WTC11 (cell line): ENCODE measurements around the gene GCDH. TPM values are rescaled to one million over a fixed set of nuclear protein-coding genes. Genes with fewer than 3 reads are reported as not detected.

Experiments
- CREB1 ChIP-seq: sonication (generic); formaldehyde crosslinking; IDR thresholded peaks from 2 replicates; pipeline ENCODE4 v1.8.0; 2023; ENCODE audit warnings: mild to moderate bottlenecking, missing genetic modification reagents
- GABPB1 ChIP-seq: sonication (generic); formaldehyde crosslinking; IDR thresholded peaks from 2 replicates; pipeline ENCODE4 v1.8.1; 2023; ENCODE audit warnings: mild to moderate bottlenecking, missing genetic modification reagents
- GRHL2 ChIP-seq: fragments of 250-450 bp; sonication (Bioruptor Pico); IDR thresholded peaks from 2 replicates; pipeline ENCODE4 v1.8.0; 2022; ENCODE audit warnings: mild to moderate bottlenecking, moderate library complexity; ENCODE audit not compliant: insufficient replicate concordance, severe bottlenecking
- MXD4 ChIP-seq: fragments of 250-450 bp; sonication (Bioruptor Pico); IDR thresholded peaks from 2 replicates; pipeline ENCODE4 v1.8.0; 2021; ENCODE audit warnings: mild to moderate bottlenecking, moderate library complexity, borderline replicate concordance
- NR3C1 ChIP-seq: sonication (generic); formaldehyde crosslinking; conservative IDR thresholded peaks from 2 replicates; pipeline ENCODE4 v1.8.1; 2023; ENCODE audit warnings: low read depth, mild to moderate bottlenecking, missing genetic modification reagents
- RORB ChIP-seq: fragments of 250-450 bp; sonication (Bioruptor Pico); IDR thresholded peaks from 2 replicates; pipeline ENCODE4 v1.9.0; 2021; ENCODE audit warnings: mild to moderate bottlenecking
- SMAD3 ChIP-seq: sonication (generic); formaldehyde crosslinking; IDR thresholded peaks from 2 replicates; pipeline ENCODE4 v1.8.0; 2022; ENCODE audit warnings: missing genetic modification reagents, mild to moderate bottlenecking, borderline replicate concordance
- SMAD4 ChIP-seq: sonication (generic); formaldehyde crosslinking; IDR thresholded peaks from 2 replicates; pipeline ENCODE4 v1.8.0; 2022; ENCODE audit warnings: mild to moderate bottlenecking, missing genetic modification reagents
- SP1 ChIP-seq: sonication (generic); formaldehyde crosslinking; conservative IDR thresholded peaks from 2 replicates; pipeline ENCODE4 v1.8.1; 2022; ENCODE audit warnings: missing genetic modification reagents
- TCF7 ChIP-seq: sonication (generic); formaldehyde crosslinking; IDR thresholded peaks from 2 replicates; pipeline ENCODE4 v1.8.0; 2022; ENCODE audit warnings: mild to moderate bottlenecking, low read depth, missing genetic modification reagents, moderate library complexity
- total RNA-seq: library from RNA; stranded (reverse); gene quantifications from 3 replicates; pipeline ENCODE4 v1.2.3, GENCODE V29; 2021
- TF ChIP-seq, protein P1 (sequence below): sonication (generic); formaldehyde crosslinking; IDR thresholded peaks from 2 replicates; pipeline ENCODE4 v1.8.0; 2022; ENCODE audit warnings: missing genetic modification reagents
- TF ChIP-seq, protein P2 (sequence below): sonication (generic); formaldehyde crosslinking; IDR thresholded peaks from 2 replicates; pipeline ENCODE4 v1.8.1; 2022; ENCODE audit warnings: mild to moderate bottlenecking, moderate library complexity, missing genetic modification reagents
- TF ChIP-seq, protein P3 (sequence below): sonication (generic); formaldehyde crosslinking; IDR thresholded peaks from 2 replicates; pipeline ENCODE4 v1.8.1; 2023; ENCODE audit warnings: mild to moderate bottlenecking, missing genetic modification reagents, moderate library complexity
- TF ChIP-seq, protein P4 (sequence below): fragments of 250-450 bp; sonication (Bioruptor Pico); IDR thresholded peaks from 2 replicates; pipeline ENCODE4 v2.1.2; 2022; ENCODE audit warnings: mild to moderate bottlenecking, moderate library complexity
- TF ChIP-seq, protein P5 (sequence below): sonication (generic); formaldehyde crosslinking; IDR thresholded peaks from 2 replicates; pipeline ENCODE4 v1.8.1; 2022; ENCODE audit warnings: low read depth, mild to moderate bottlenecking, moderate library complexity, missing genetic modification reagents, borderline replicate concordance
- TF ChIP-seq, protein P6 (sequence below): fragments of 250-450 bp; sonication (Bioruptor Pico); IDR thresholded peaks from 2 replicates; pipeline ENCODE4 v1.9.0; 2021; ENCODE audit warnings: mild to moderate bottlenecking, borderline replicate concordance
- TF ChIP-seq, protein P7 (sequence below): sonication (generic); formaldehyde crosslinking; IDR thresholded peaks from 2 replicates; pipeline ENCODE4 v1.8.1; 2023; ENCODE audit warnings: mild to moderate bottlenecking, moderate library complexity, missing genetic modification reagents
- TF ChIP-seq, protein P8 (sequence below): sonication (generic); formaldehyde crosslinking; IDR thresholded peaks from 2 replicates; pipeline ENCODE4 v1.8.1; 2022; ENCODE audit warnings: missing genetic modification reagents, borderline replicate concordance

Gene GCDH
- total RNA-seq, 1 experiment from 2014 or later = 69.0 TPM

DNA sequence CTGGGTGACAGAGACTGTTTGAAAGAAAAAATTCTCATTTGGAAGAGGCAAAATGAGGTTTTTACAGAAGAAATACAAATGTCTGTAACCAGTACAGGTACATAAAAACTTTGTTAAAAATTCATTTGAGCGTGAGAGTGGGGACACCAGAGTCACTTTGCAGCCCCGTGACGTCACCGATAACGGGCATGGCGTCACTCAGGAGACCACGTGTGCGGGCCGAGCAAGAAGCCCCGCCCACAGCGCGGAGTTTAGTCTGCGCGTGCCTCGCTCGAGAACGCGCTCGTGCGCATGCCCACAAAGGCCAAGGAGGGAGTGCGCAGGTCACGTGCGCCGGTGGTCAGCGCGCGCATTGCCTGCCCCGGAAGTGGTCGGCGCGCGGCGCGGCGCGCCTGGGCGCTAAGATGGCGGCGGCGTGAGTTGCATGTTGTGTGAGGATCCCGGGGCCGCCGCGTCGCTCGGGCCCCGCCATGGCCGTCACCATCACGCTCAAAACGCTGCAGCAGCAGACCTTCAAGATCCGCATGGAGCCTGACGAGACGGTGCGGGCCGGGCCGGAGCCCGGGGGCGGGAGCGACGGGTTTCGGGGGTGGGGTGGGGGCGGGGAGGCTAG, 54.6 kb downstream of the GCDH start, which contains the start of gene RAD23A (continued):
- TF ChIP-seq, protein P1, sequence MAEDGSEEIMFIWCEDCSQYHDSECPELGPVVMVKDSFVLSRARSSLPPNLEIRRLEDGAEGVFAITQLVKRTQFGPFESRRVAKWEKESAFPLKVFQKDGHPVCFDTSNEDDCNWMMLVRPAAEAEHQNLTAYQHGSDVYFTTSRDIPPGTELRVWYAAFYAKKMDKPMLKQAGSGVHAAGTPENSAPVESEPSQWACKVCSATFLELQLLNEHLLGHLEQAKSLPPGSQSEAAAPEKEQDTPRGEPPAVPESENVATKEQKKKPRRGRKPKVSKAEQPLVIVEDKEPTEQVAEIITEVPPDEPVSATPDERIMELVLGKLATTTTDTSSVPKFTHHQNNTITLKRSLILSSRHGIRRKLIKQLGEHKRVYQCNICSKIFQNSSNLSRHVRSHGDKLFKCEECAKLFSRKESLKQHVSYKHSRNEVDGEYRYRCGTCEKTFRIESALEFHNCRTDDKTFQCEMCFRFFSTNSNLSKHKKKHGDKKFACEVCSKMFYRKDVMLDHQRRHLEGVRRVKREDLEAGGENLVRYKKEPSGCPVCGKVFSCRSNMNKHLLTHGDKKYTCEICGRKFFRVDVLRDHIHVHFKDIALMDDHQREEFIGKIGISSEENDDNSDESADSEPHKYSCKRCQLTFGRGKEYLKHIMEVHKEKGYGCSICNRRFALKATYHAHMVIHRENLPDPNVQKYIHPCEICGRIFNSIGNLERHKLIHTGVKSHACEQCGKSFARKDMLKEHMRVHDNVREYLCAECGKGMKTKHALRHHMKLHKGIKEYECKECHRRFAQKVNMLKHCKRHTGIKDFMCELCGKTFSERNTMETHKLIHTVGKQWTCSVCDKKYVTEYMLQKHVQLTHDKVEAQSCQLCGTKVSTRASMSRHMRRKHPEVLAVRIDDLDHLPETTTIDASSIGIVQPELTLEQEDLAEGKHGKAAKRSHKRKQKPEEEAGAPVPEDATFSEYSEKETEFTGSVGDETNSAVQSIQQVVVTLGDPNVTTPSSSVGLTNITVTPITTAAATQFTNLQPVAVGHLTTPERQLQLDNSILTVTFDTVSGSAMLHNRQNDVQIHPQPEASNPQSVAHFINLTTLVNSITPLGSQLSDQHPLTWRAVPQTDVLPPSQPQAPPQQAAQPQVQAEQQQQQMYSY = no peak
- TF ChIP-seq, protein P2, sequence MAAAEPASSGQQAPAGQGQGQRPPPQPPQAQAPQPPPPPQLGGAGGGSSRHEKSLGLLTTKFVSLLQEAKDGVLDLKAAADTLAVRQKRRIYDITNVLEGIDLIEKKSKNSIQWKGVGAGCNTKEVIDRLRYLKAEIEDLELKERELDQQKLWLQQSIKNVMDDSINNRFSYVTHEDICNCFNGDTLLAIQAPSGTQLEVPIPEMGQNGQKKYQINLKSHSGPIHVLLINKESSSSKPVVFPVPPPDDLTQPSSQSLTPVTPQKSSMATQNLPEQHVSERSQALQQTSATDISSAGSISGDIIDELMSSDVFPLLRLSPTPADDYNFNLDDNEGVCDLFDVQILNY (CRISPR knock-in tag) = peak; percentile 94
- TF ChIP-seq, protein P3, sequence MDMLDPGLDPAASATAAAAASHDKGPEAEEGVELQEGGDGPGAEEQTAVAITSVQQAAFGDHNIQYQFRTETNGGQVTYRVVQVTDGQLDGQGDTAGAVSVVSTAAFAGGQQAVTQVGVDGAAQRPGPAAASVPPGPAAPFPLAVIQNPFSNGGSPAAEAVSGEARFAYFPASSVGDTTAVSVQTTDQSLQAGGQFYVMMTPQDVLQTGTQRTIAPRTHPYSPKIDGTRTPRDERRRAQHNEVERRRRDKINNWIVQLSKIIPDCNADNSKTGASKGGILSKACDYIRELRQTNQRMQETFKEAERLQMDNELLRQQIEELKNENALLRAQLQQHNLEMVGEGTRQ (CRISPR knock-in tag) = peak; percentile 99
- TF ChIP-seq RORB (no peak), MXD4 (CRISPR knock-in tag) (no peak), GRHL2 (no peak), NR3C1 (no peak), SMAD4 (no peak), TCF7 (CRISPR knock-in tag) (no peak; the same call in 1 of the 2 replicates), CREB1 (CRISPR knock-in tag) (no peak), SMAD3 (no peak), GABPB1 (CRISPR knock-in tag) (peak; percentile 93), SP1 (CRISPR knock-in tag) (peak; percentile 93)
- TF ChIP-seq, protein P4, sequence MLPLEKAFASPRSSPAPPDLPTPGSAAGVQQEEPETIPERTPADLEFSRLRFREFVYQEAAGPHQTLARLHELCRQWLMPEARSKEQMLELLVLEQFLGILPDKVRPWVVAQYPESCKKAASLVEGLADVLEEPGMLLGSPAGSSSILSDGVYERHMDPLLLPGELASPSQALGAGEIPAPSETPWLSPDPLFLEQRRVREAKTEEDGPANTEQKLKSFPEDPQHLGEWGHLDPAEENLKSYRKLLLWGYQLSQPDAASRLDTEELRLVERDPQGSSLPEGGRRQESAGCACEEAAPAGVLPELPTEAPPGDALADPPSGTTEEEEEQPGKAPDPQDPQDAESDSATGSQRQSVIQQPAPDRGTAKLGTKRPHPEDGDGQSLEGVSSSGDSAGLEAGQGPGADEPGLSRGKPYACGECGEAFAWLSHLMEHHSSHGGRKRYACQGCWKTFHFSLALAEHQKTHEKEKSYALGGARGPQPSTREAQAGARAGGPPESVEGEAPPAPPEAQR = no peak
- TF ChIP-seq, protein P5, sequence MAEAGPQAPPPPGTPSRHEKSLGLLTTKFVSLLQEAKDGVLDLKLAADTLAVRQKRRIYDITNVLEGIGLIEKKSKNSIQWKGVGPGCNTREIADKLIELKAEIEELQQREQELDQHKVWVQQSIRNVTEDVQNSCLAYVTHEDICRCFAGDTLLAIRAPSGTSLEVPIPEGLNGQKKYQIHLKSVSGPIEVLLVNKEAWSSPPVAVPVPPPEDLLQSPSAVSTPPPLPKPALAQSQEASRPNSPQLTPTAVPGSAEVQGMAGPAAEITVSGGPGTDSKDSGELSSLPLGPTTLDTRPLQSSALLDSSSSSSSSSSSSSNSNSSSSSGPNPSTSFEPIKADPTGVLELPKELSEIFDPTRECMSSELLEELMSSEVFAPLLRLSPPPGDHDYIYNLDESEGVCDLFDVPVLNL (CRISPR knock-in tag) = peak; percentile 86
- TF ChIP-seq, protein P6, sequence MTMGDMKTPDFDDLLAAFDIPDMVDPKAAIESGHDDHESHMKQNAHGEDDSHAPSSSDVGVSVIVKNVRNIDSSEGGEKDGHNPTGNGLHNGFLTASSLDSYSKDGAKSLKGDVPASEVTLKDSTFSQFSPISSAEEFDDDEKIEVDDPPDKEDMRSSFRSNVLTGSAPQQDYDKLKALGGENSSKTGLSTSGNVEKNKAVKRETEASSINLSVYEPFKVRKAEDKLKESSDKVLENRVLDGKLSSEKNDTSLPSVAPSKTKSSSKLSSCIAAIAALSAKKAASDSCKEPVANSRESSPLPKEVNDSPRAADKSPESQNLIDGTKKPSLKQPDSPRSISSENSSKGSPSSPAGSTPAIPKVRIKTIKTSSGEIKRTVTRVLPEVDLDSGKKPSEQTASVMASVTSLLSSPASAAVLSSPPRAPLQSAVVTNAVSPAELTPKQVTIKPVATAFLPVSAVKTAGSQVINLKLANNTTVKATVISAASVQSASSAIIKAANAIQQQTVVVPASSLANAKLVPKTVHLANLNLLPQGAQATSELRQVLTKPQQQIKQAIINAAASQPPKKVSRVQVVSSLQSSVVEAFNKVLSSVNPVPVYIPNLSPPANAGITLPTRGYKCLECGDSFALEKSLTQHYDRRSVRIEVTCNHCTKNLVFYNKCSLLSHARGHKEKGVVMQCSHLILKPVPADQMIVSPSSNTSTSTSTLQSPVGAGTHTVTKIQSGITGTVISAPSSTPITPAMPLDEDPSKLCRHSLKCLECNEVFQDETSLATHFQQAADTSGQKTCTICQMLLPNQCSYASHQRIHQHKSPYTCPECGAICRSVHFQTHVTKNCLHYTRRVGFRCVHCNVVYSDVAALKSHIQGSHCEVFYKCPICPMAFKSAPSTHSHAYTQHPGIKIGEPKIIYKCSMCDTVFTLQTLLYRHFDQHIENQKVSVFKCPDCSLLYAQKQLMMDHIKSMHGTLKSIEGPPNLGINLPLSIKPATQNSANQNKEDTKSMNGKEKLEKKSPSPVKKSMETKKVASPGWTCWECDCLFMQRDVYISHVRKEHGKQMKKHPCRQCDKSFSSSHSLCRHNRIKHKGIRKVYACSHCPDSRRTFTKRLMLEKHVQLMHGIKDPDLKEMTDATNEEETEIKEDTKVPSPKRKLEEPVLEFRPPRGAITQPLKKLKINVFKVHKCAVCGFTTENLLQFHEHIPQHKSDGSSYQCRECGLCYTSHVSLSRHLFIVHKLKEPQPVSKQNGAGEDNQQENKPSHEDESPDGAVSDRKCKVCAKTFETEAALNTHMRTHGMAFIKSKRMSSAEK (CRISPR knock-in tag) = peak; percentile 93; the same call in 1 of the 2 replicates
- TF ChIP-seq, protein P7, sequence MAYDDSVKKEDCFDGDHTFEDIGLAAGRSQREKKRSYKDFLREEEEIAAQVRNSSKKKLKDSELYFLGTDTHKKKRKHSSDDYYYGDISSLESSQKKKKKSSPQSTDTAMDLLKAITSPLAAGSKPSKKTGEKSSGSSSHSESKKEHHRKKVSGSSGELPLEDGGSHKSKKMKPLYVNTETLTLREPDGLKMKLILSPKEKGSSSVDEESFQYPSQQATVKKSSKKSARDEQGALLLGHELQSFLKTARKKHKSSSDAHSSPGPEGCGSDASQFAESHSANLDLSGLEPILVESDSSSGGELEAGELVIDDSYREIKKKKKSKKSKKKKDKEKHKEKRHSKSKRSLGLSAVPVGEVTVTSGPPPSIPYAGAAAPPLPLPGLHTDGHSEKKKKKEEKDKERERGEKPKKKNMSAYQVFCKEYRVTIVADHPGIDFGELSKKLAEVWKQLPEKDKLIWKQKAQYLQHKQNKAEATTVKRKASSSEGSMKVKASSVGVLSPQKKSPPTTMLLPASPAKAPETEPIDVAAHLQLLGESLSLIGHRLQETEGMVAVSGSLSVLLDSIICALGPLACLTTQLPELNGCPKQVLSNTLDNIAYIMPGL (CRISPR knock-in tag) = 0 out of 2 replicates have a peak, but pooled peaks have one; percentile 44
- TF ChIP-seq, protein P8, sequence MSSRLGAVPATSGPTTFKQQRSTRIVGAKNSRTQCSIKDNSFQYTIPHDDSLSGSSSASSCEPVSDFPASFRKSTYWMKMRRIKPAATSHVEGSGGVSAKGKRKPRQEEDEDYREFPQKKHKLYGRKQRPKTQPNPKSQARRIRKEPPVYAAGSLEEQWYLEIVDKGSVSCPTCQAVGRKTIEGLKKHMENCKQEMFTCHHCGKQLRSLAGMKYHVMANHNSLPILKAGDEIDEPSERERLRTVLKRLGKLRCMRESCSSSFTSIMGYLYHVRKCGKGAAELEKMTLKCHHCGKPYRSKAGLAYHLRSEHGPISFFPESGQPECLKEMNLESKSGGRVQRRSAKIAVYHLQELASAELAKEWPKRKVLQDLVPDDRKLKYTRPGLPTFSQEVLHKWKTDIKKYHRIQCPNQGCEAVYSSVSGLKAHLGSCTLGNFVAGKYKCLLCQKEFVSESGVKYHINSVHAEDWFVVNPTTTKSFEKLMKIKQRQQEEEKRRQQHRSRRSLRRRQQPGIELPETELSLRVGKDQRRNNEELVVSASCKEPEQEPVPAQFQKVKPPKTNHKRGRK (CRISPR knock-in tag) = no peak
